Islet precursor cell (in vitro differentiated cells): ENCODE results near the gene SNX24.

Source experiments
- DNase-seq: peaks from one replicate; pipeline ENCODE4 v3.0.0-alpha.2; 2018

SNX24 gene

GRCh38 chr5:123035360-123035917, 190.0 kb downstream of the SNX24 start:
- peak; percentile 83 for DNase-seq

GRCh38 chr5:123035918-123036390, 190.5 kb downstream of the SNX24 start:
- peak; percentile 88 for DNase-seq

- DNase-seq: peak; percentile 93
Measured at GRCh38 chr5:123036391-123037103, 191.1 kb downstream of the SNX24 start, which contains the start of gene PPIC. TSS of gene PPIC (minus strand) at chr5:123036725. CDS start at chr5:123036625, 100 bp downstream.

GRCh38 chr5:123037104-123037418, 191.6 kb downstream of the SNX24 start:
- DNase-seq: no peak

- DNase-seq: no peak
Measured at GRCh38 chr5:123039673-123040072, 194.3 kb downstream of the SNX24 start.

GRCh38 chr5:123044926-123045617, 199.7 kb downstream of the SNX24 start:
- peak; percentile 66 for DNase-seq

- peak; percentile 72 for DNase-seq
Measured at GRCh38 chr5:123046222-123046621, 200.8 kb downstream of the SNX24 start.

GRCh38 chr5:123047706-123048105, 202.3 kb downstream of the SNX24 start:
- DNase-seq: no peak

GRCh38 chr5:123051206-123051605, 205.8 kb downstream of the SNX24 start:
- no peak for DNase-seq
